GM12878 (cell line): ENCODE measurements around the gene ETV3L. TPM values are rescaled to one million over a fixed set of nuclear protein-coding genes. Genes with fewer than 3 reads are reported as not detected.

Experiments used
- ATAC-seq: fragments of 200-7000 bp; cut with Tn5 transposase; 3 replicates; pipeline ENCODE4 v1.9.1; 2020; ENCODE audit warnings: mild to moderate bottlenecking, moderate library complexity
- BruUV-seq: library from RNA; stranded (reverse); fragments of 400-500 nt; replicated peaks from 2 replicates; lab custom pipeline; 2021; lab: Mats Ljungman, UMichigan
- CTCF ChIA-PET: fragments of 300-600 bp; sonication (Branson Sonifier 250); formaldehyde crosslinking; extraction: SDS; loops from one replicate; lab custom pipeline; 2021; ENCODE audit warnings: inconsistent platforms; lab: Yijun Ruan, JAX
- POLR2A ChIA-PET: fragments of 350-600 bp; formaldehyde crosslinking; extraction: SDS; loops from one replicate; lab custom pipeline; 2021; ENCODE audit warnings: inconsistent platforms; lab: Charles Lee
- RAD21 ChIA-PET: fragments of 300-600 bp; sonication (Branson Sonifier 250); formaldehyde crosslinking; loops from one replicate; lab custom pipeline; 2023; ENCODE audit warnings: antibody characterized with exemption; ENCODE audit not compliant: unreplicated experiment; lab: Charles Lee
- SMC1A ChIA-PET: fragments of 300-600 bp; sonication (Branson Sonifier 250); formaldehyde crosslinking; loops from one replicate; lab custom pipeline; 2023; ENCODE audit not compliant: unreplicated experiment, uncharacterized antibody; lab: Charles Lee
- DNase-seq: peaks from one replicate; pipeline ENCODE4 v3.0.0-alpha.2; 2011; ENCODE audit warnings: low read depth, low spot score
- FAIRE-seq: peaks from 3 replicates; lab custom pipeline; 2011; peaks lifted over from hg19 to GRCh38; lab: Jason Lieb, UNC
- H2AFZ ChIP-seq: 2 replicates; pipeline ENCODE4 v1.6.0; 2011; ENCODE audit warnings: low read depth, low read length, control low read depth; ENCODE audit not compliant: control insufficient read depth
- H3K27ac ChIP-seq: 2 replicates; pipeline ENCODE4 v1.5.1; 2011; ENCODE audit warnings: control low read depth; ENCODE audit not compliant: control insufficient read depth, insufficient read depth
- H3K27me3 ChIP-seq, 2 experiments: replicated peaks in 1 of 2; 2 replicates each; pipeline versions ENCODE4 v1.6.0 to v1.6.1; 2011; ENCODE audit warnings: low read length in 1 of 2; ENCODE audit not compliant: control insufficient read depth in 2 of 2, insufficient read depth in 2 of 2
- H3K36me3 ChIP-seq, 2 experiments: 2 replicates each; pipeline ENCODE4 v1.5.1; 2011; ENCODE audit warnings: low read length in 1 of 2; ENCODE audit not compliant: control insufficient read depth in 2 of 2, insufficient read depth in 2 of 2
- H3K4me1 ChIP-seq: 2 replicates; pipeline ENCODE4 v1.6.1; 2011; ENCODE audit warnings: mild to moderate bottlenecking, low read length, moderate library complexity, mixed read lengths; ENCODE audit not compliant: control insufficient read depth, insufficient read depth
- H3K4me2 ChIP-seq: 2 replicates; pipeline ENCODE4 v1.6.0; 2011; ENCODE audit warnings: control low read depth; ENCODE audit not compliant: control insufficient read depth, insufficient read depth
- H3K4me3 ChIP-seq: fragments of 200-600 bp; sonication (generic); 2 replicates; pipeline ENCODE4 v1.5.1; 2016
- H3K79me2 ChIP-seq: 2 replicates; pipeline ENCODE4 v1.6.0; 2011; ENCODE audit warnings: low read length; ENCODE audit not compliant: control insufficient read depth, insufficient read depth
- H3K9ac ChIP-seq: 2 replicates; pipeline ENCODE4 v1.8.0; 2011; ENCODE audit warnings: low read length, control low read depth, mixed read lengths; ENCODE audit not compliant: control insufficient read depth, insufficient read depth
- H3K9me3 ChIP-seq: replicated peaks from 3 replicates; pipeline ENCODE4 v1.5.1; 2011; ENCODE audit warnings: mild to moderate bottlenecking, low read length; ENCODE audit not compliant: control insufficient read depth, insufficient read depth
- H4K20me1 ChIP-seq: 2 replicates; pipeline ENCODE4 v1.6.0; 2011; ENCODE audit not compliant: control insufficient read depth, insufficient read depth
- BACH1 ChIP-seq: fragments of 450-650 bp; IDR thresholded peaks from 2 replicates; pipeline ENCODE4 v1.6.1; 2017; ENCODE audit warnings: mild to moderate bottlenecking, borderline replicate concordance
- CBFB ChIP-seq: IDR thresholded peaks from 2 replicates; pipeline ENCODE4 v1.6.1; 2016; ENCODE audit warnings: antibody characterized with exemption, low read depth
- FOXK2 ChIP-seq: fragments of 450-650 bp; IDR thresholded peaks from 2 replicates; pipeline ENCODE4 v1.6.1; 2017; ENCODE audit warnings: mild to moderate bottlenecking, moderate library complexity
- HDAC2 ChIP-seq: fragments of 200-600 bp; sonication (generic); IDR thresholded peaks from 2 replicates; pipeline ENCODE4 v1.6.1; 2017
- IKZF1 ChIP-seq: fragments of 450-650 bp; conservative IDR thresholded peaks from 2 replicates; pipeline ENCODE4 v1.6.1; 2017; ENCODE audit warnings: antibody characterized with exemption, mild to moderate bottlenecking
- KAT2A ChIP-seq: conservative IDR thresholded peaks from 2 replicates; pipeline ENCODE4 v1.6.1; 2011; ENCODE audit warnings: low read depth, low read length; ENCODE audit not compliant: control insufficient read depth
- KDM1A ChIP-seq: fragments of 200-600 bp; sonication (generic); IDR thresholded peaks from 2 replicates; pipeline ENCODE4 v1.6.1; 2016; ENCODE audit warnings: borderline replicate concordance
- KLF5 ChIP-seq: fragments of 450-650 bp; IDR thresholded peaks from 2 replicates; pipeline ENCODE4 v1.6.1; 2014; ENCODE audit warnings: mild to moderate bottlenecking; ENCODE audit not compliant: partially characterized antibody
- LARP7 ChIP-seq: fragments of 450-650 bp; IDR thresholded peaks from 2 replicates; pipeline ENCODE4 v1.6.1; 2017; ENCODE audit warnings: mild to moderate bottlenecking
- MYC ChIP-seq: IDR thresholded peaks from 2 replicates; pipeline ENCODE4 v1.6.1; 2011; ENCODE audit warnings: mild to moderate bottlenecking, low read length, moderate library complexity, inconsistent platforms; ENCODE audit not compliant: insufficient read depth, insufficient replicate concordance, insufficient read length, severe bottlenecking
- NFYA ChIP-seq: IDR thresholded peaks from 2 replicates; pipeline ENCODE4 v1.6.1; 2011; ENCODE audit warnings: low read depth, mild to moderate bottlenecking, low read length, improper control_type of control experiment, borderline replicate concordance
- RAD21 ChIP-seq: IDR thresholded peaks from 2 replicates; pipeline ENCODE4 v1.6.1; 2011; ENCODE audit warnings: mild to moderate bottlenecking, low read depth, low read length, moderate library complexity; ENCODE audit not compliant: insufficient read depth
- SMARCA5 ChIP-seq: fragments of 450-650 bp; IDR thresholded peaks from 2 replicates; pipeline ENCODE4 v1.6.1; 2017; ENCODE audit warnings: mild to moderate bottlenecking
- SMC3 ChIP-seq: IDR thresholded peaks from 2 replicates; pipeline ENCODE4 v1.6.1; 2011; ENCODE audit warnings: low read length, improper control_type of control experiment, borderline replicate concordance
- SP1 ChIP-seq: IDR thresholded peaks from one replicate; pipeline ENCODE4 v1.6.1; 2011; ENCODE audit warnings: low read depth, low read length
- SPI1 ChIP-seq: IDR thresholded peaks from 2 replicates; pipeline ENCODE4 v1.6.1; 2011; ENCODE audit warnings: low read depth, mild to moderate bottlenecking, low read length, moderate library complexity, borderline replicate concordance; ENCODE audit not compliant: insufficient read depth
- SUPT20H ChIP-seq: IDR thresholded peaks from 2 replicates; pipeline ENCODE4 v1.6.1; 2011; ENCODE audit warnings: low read depth, mild to moderate bottlenecking, low read length, moderate library complexity, borderline replicate concordance; ENCODE audit not compliant: control insufficient read depth
- ZNF217 ChIP-seq: fragments of 450-650 bp; IDR thresholded peaks from 2 replicates; pipeline ENCODE4 v1.6.1; 2017; ENCODE audit warnings: antibody characterized with exemption, mild to moderate bottlenecking
- ZNF622 ChIP-seq: fragments of 450-650 bp; IDR thresholded peaks from 2 replicates; pipeline ENCODE4 v1.6.1; 2017; ENCODE audit warnings: mild to moderate bottlenecking, inconsistent platforms
- WGBS: methylation state at CpG from one replicate; pipeline ENCODE4 v1.1.6; 2016; ENCODE audit warnings: low lambda C conversion rate; ENCODE audit not compliant: insufficient replicate concordance, insufficient coverage; ENCODE audit errors: missing lambda C conversion rate; 5-methylcytosine and 5-hydroxymethylcytosine counted together
- in situ Hi-C: fragments of 300-500 bp; cut with MboI; formaldehyde crosslinking; loops from 9 replicates; pipeline ENCODE4 v1.14.3; 2018; ENCODE audit warnings: mixed read lengths
- intact Hi-C: fragments of 100-400 bp; cut with micrococcal nuclease; formaldehyde crosslinking; loops from one replicate; pipeline ENCODE4 v1.14.2; 2022; ENCODE audit not compliant: unreplicated experiment
- polyA plus RNA-seq, 11 experiments: library from polyadenylated mRNA; depleted of rRNA in 4 of 11; unstranded in 6 of 11; stranded (reverse) in 5 of 11; fragments of >200 nt; fragmentation: Nextera tagmentation in 4 of 11; fragmentation: Illumina TruSeq in 1 of 11; extraction: Ambion mirVana in 4 of 11; extraction: Trizol in 1 of 11; gene quantifications; 1 replicate in 1 of 11; 2 replicates in 10 of 11; pipeline versions ENCODE4 v1.2.1 to v1.2.3, GENCODE V29; 2011 to 2016; ENCODE audit warnings: inconsistent platforms in 2 of 11, missing spikeins in 2 of 11, low read depth in 1 of 11
- total RNA-seq, 4 experiments: library from RNA; depleted of rRNA in 3 of 4; stranded (reverse); fragments of >200 nt in 3 of 4; fragmentation: Illumina TruSeq in 1 of 4; extraction: Trizol in 1 of 4; gene quantifications; 2 replicates each; pipeline versions ENCODE4 v1.2.1 to v1.2.3, GENCODE V29; 2013 to 2021

ETV3L gene
- total and polyA plus RNA-seq, 10 of the 15 experiments (the other 5 are each of a cell fraction or from before 2014, with no cell fraction given): 0.03 to 1.3 (median 0.44) TPM

GRCh38 chr1:157145076-157145475 lies 45.5 kb upstream of the ETV3L start:
- no peaks in the 10 kb centered on the region for H3K27me3 ChIP-seq
- ATAC-seq (no peak), FAIRE-seq (no peak), DNase-seq (no peak)
- no peak overlapping the region for H3K4me2 ChIP-seq
- TF ChIP-seq SPI1: no peak
- no peak for TF ChIP-seq FOXK2
- TF ChIP-seq LARP7: no peak
- TF ChIP-seq CBFB: no peak
- TF ChIP-seq KAT2A: no peak
- TF ChIP-seq MYC: no peak
- no peak for TF ChIP-seq SMARCA5
- no peak overlapping the region for H3K9ac ChIP-seq
- no peak overlapping the region for H2AFZ ChIP-seq
- no peak overlapping the region for H3K4me3 ChIP-seq
- intact Hi-C loops: no loop called here
- no peaks in the 10 kb centered on the region for H3K79me2 ChIP-seq
- H3K36me3 ChIP-seq: no peaks in the 10 kb centered on the region
- ChIA-PET CTCF (interaction anchor here (1.0 to 1.8 kb wide), 2 partner anchors 16 to 55 kb away, joined by 3 to 4 read pairs; no protein-coding TSS in a partner anchor), RAD21 (interaction anchor here (1.4 to 14.0 kb wide), 2 partner anchors 11 to 56 kb away, joined by 4 to 442 read pairs; no protein-coding TSS in a partner anchor), SMC1A (no interaction called here), POLR2A (interaction anchor here (0.6 kb wide), 1 partner anchor 424 kb away, joined by 3 read pairs; no protein-coding TSS in a partner anchor)
- H3K27ac ChIP-seq: no peak overlapping the region
- H4K20me1 ChIP-seq: no peaks in the 10 kb centered on the region
- in situ Hi-C loops: no loop called here
- no peaks in the 10 kb centered on the region for H3K9me3 ChIP-seq
- H3K4me1 ChIP-seq: no peaks in the 10 kb centered on the region; the same call in 1 of the 2 replicates
- BruUV-seq: no TSS peak
- WGBS: 0% methylated on average over 1 of the region's 1 CpG

GRCh38 chr1:157144509-157144908 lies 44.9 kb upstream of the ETV3L start:
- Histone ChIP-seq H3K79me2 (no peaks in the 10 kb centered on the region), H2AFZ (no peak overlapping the region), H3K27ac (no peak overlapping the region), H3K27me3 (no peaks in the 10 kb centered on the region), H3K36me3 (no peaks in the 10 kb centered on the region), H3K4me1 (peaks cover 3% of the 10 kb centered on the region; the same call in 1 of the 2 replicates), H4K20me1 (no peaks in the 10 kb centered on the region), H3K9me3 (no peaks in the 10 kb centered on the region), H3K4me3 (no peak overlapping the region), H3K9ac (no peak overlapping the region), H3K4me2 (no peak overlapping the region)
- no peak for FAIRE-seq
- ChIA-PET RAD21 (no interaction called here), POLR2A (no interaction called here), CTCF (interaction anchor here (1.0 kb wide), 1 partner anchor 54 kb away, joined by 3 read pairs; no protein-coding TSS in a partner anchor), SMC1A (no interaction called here)
- BruUV-seq: no TSS peak
- in situ Hi-C loops (no loop called here), intact Hi-C loops (no loop called here)
- no peak for DNase-seq
- no peak for ATAC-seq
- TF ChIP-seq KAT2A: no peak
- no peak for TF ChIP-seq SMC3
- no peak for TF ChIP-seq SP1
- TF ChIP-seq RAD21: no peak
- no peak for TF ChIP-seq SUPT20H
- TF ChIP-seq KDM1A: no peak
- no peak for TF ChIP-seq KLF5
- TF ChIP-seq BACH1: no peak
- TF ChIP-seq SPI1: no peak
- no peak for TF ChIP-seq FOXK2
- no peak for TF ChIP-seq HDAC2
- no peak for TF ChIP-seq ZNF622
- TF ChIP-seq NFYA: no peak
- no peak for TF ChIP-seq ZNF217
- TF ChIP-seq IKZF1: no peak
- WGBS: 94% methylated on average over 1 of the region's 1 CpG
